ENCODE measurements around the gene ALX4. TPM values are rescaled to one million over a fixed set of nuclear protein-coding genes. Genes with fewer than 3 reads are reported as not detected.

Gene ALX4
- polyA plus RNA-seq, 1 experiment, result not detected

GRCh38 chr11:44333271-44334218 lies 23.6 kb upstream of the ALX4 start:
- ChIA-PET POLR2A (no interaction called here), CTCF (no interaction called here)
- no peak for TF ChIP-seq CTCF (IDR thresholded peaks at IDR 0.05; ENCODE audit: low read depth, low read length)
- DNase-seq (ENCODE audit: low read depth, low spot score), result no peak
- Histone ChIP-seq H3K4me3 (ENCODE audit: low read depth, low read length) (no peak overlapping the region), H3K27ac (ENCODE audit: low read depth, low read length) (no peak overlapping the region), H3K9me3 (ENCODE audit: control insufficient read depth, insufficient read depth, low read length) (no peaks in the 10 kb centered on the region; the same call in 1 of the 2 replicates), H3K27me3 (ENCODE audit: control insufficient read depth, insufficient read depth, low read length) (peaks cover 81% of the 10 kb centered on the region)

GRCh38 chr11:44332665-44333064 lies 22.7 kb upstream of the ALX4 start:
- TF ChIP-seq CTCF (IDR thresholded peaks at IDR 0.05; ENCODE audit: low read depth, low read length), result no peak
- Histone ChIP-seq H3K27me3 (ENCODE audit: control insufficient read depth, insufficient read depth, low read length) (peaks cover 82% of the 10 kb centered on the region), H3K9me3 (ENCODE audit: control insufficient read depth, insufficient read depth, low read length) (no peaks in the 10 kb centered on the region; the same call in 1 of the 2 replicates), H3K27ac (ENCODE audit: low read depth, low read length) (no peak overlapping the region), H3K4me3 (ENCODE audit: low read depth, low read length) (no peak overlapping the region)
- DNase-seq (ENCODE audit: low read depth, low spot score), result no peak
- ChIA-PET CTCF (no interaction called here), POLR2A (no interaction called here)

GRCh38 chr11:44329472-44330230 lies 19.7 kb upstream of the ALX4 start:
- ChIA-PET CTCF (interaction anchor here (0.9 kb wide), 1 partner anchor 235 kb away, joined by 3 read pairs; no protein-coding TSS in a partner anchor), POLR2A (interaction anchor here (0.6 kb wide), 1 partner anchor 51 kb away, joined by 3 read pairs; no protein-coding TSS in a partner anchor)
- peaks cover 81% of the 10 kb centered on the region for H3K27me3 ChIP-seq (ENCODE audit: control insufficient read depth, insufficient read depth, low read length)

GRCh38 chr11:44328138-44328660 lies 18.3 kb upstream of the ALX4 start:
- POLR2A ChIA-PET, result no interaction called here
- no peaks in the 10 kb centered on the region; the same call in 1 of the 2 replicates for H3K9me3 ChIP-seq (ENCODE audit: control insufficient read depth, insufficient read depth, low read length)
- no peak overlapping the region for H3K4me3 ChIP-seq (ENCODE audit: low read depth, low read length)
- peaks cover 81% of the 10 kb centered on the region for H3K27me3 ChIP-seq (ENCODE audit: control insufficient read depth, insufficient read depth, low read length)
- no peak overlapping the region for H3K27ac ChIP-seq (ENCODE audit: low read depth, low read length)
- CTCF ChIA-PET, result no interaction called here
- no peak for DNase-seq (ENCODE audit: low read depth, low spot score)
- TF ChIP-seq CTCF (IDR thresholded peaks at IDR 0.05; ENCODE audit: low read depth, low read length), result no peak

More at GRCh38 chr11:44329472-44330230, 19.7 kb upstream of the ALX4 start:
- no peaks in the 10 kb centered on the region; the same call in 1 of the 2 replicates for H3K9me3 ChIP-seq (ENCODE audit: control insufficient read depth, insufficient read depth, low read length)
- DNase-seq (ENCODE audit: low read depth, low spot score), result no peak
- TF ChIP-seq CTCF (IDR thresholded peaks at IDR 0.05; ENCODE audit: low read depth, low read length), result no peak
- H3K4me3 ChIP-seq (ENCODE audit: low read depth, low read length), result no peak overlapping the region
- H3K27ac ChIP-seq (ENCODE audit: low read depth, low read length), result no peak overlapping the region
